HG03280 (cell line): Measurements from ENCODE around the gene RSL24D1.

ENCODE experiments used
- ATAC-seq: cut with Tn5 transposase; IDR thresholded peaks from one replicate; pipeline ENCODE4 v1.9.1; 2021; ENCODE audit warnings: mild to moderate bottlenecking, moderate library complexity; ENCODE audit not compliant: unreplicated experiment

The RSL24D1 gene

DNA sequence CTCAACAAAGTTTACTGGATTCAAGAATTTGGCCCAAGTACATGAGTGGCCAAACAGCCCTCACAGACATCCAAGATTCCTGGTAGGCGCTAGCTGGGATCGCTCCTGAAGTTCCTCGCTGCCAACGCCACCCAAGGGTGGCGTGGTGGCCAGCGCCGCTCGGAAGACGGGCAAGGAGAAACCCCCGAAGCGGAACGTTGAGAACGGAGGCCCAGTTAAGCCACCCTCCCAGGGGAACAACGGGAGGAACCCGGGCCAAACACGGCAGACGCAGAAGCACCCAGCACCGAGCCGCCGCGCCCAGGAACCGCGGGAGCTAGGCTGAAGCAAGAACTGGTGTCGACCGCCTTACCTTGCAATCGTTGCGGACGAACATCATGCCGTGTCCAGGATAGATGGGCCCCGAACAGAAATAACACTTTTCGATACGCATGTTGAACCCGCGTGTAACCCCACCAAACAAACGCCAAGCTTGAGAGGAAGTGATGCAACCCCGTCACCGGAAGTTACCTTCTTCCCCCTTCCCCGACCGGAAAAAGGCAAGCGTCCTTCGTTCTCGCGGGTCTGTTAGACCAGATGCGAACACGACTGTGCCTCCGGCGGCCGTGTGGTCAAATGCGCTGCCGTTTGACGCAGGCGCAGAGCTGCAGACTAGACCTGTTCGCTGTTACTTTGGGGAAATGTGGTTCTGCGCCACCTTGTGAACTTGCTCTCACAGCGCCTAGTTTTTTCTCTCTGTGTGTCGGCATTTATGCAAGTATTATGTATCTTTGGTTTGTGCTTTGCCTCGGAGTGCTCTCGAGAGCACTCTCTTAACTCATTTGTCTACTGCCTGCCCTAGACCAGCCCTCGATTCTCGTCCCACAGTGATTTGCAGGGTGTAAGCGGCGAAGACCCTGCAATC, at the start of gene RSL24D1:
Gene RSL24D1, minus strand, starts transcription at position 484 of the 904 bp plus-strand sequence. Its CDS starts 51 bp downstream, at position 433.
- ATAC-seq, result peak; percentile 98

DNA sequence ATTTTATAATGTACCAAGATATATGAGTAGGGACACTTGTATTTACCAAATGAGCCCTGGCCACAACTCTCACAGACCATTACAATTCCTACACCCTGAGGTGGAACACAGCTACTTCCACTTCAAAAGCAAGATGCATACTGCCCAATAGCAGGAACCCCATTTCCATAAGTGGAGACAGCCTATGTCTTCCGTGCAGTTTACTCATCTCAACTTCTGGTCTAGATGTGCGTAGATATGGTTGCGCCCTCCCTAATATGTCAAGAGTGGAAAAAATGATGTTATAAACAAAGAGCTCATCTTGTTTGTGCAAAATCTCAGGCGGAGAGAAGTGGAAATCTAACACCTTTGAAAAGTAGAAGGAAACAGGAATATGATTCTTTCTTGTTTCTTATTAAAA, 48.3 kb upstream of the RSL24D1 start:
- no peak for ATAC-seq

DNA sequence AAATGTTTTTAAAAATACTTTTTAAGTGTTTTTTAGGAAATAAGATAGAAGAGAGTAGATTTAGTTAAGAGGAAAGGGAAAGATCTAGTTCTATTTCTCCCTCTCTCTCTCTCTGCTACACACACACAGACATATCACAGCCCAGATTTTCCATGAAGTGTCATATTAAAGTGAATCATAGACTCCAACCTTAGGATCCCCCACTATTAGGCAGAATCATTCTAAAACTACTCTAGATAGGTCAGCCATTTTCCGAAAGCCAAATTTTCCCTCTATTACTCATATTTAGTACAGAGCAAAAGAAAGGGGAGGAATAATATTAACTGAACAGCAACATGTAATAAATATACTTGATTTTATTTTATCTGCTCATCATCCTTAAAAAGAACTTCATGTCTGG, 45.1 kb upstream of the RSL24D1 start:
- no peak for ATAC-seq

DNA sequence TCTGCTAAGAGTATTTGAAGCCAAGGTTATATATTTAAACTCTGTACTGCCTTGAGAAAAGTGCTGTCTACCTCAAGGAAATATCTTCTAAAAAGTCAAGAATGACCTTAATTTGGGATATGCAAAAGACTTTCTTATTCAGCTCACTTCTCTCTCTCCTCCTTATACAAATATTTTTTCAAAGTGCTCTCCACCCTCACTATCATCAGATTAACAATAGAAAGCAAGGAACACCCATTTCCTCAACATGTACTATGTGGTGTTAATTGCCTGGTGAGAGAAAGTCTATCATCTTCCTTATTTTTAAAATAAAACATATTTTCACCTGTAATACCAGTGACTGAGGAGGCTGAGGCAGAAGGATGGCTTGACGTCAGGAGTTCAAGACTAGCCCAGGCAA, 44.4 kb upstream of the RSL24D1 start:
- ATAC-seq, result no peak

DNA sequence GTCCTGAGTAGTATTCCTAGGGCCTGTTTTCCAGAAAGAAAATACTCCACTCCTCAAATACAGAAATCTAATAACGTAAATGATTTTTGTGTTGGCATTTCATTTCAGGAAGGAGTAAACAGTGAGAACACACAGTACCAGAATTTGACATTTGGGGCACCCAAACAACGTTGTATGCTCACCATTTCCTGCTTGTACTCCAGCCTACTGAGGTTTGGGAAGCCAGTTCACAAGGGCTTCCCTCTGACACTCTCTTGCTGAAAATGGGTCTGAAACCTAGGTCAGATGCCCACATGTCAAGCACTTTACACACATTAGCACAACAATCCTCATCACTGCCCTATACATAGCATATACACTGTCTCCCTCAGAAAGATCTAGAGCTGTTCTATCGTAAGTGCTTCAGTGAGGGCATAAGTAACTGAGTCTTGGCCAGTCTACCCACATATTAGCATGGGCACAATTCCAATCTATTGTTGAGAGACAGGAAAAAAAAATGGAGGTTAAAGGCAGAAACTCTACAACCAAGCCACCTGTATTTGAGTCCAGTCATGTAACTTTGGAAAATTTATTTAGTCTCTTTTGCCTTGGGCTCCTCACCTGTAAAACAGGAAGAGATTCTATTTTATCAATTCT, 43.5 kb upstream of the RSL24D1 start:
- no peak for ATAC-seq

DNA sequence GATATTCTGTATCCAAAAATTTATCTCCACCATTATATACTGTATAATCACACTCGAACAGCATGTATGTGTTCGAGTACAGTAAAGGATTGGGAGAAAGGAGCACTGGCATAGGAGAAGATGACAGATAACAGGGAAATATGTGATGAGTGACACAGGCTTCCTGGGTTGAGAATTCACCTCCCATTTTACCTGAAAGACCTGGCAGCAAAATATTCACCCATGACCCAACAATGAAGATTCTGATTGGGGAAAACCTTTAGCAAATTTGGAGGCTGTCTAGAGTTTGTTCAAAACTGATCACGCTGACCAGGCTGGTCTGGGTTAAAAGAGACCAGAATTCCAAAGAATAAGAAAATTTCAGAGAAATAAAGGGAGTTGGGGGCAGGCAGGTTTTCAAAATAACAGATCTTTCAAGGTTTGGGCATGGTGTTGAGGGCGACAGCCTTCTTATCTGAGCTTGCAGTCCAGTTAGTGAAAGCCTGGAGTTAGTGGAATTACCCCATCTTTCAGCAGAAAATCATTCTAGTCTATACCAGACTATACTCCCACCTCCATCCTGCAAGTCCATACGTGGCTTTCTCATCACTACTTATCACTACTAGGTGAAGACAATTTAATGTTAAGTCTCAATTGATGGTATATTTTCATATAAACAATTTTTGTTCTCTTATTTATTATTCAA, 42.8 kb upstream of the RSL24D1 start:
- no peak for ATAC-seq

DNA sequence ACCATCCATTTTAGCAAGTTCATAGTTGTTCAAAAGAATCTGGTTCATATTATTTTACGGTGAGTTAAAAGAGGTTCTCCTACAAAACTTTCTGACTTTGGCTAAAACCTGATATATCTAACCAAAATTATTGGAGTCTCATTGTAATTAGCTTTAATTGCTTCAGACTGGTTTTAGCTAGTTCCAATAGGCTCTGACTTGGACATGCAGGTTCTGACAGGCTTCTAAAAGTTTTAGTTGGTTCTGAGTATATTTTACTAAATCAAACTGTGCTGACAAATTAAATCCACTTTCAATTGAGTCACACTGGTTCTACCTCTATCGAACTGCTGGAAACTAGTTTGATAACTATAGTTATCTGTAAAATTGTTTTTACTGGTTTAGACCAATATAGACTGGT, 42.1 kb upstream of the RSL24D1 start:
- ATAC-seq, result no peak

DNA sequence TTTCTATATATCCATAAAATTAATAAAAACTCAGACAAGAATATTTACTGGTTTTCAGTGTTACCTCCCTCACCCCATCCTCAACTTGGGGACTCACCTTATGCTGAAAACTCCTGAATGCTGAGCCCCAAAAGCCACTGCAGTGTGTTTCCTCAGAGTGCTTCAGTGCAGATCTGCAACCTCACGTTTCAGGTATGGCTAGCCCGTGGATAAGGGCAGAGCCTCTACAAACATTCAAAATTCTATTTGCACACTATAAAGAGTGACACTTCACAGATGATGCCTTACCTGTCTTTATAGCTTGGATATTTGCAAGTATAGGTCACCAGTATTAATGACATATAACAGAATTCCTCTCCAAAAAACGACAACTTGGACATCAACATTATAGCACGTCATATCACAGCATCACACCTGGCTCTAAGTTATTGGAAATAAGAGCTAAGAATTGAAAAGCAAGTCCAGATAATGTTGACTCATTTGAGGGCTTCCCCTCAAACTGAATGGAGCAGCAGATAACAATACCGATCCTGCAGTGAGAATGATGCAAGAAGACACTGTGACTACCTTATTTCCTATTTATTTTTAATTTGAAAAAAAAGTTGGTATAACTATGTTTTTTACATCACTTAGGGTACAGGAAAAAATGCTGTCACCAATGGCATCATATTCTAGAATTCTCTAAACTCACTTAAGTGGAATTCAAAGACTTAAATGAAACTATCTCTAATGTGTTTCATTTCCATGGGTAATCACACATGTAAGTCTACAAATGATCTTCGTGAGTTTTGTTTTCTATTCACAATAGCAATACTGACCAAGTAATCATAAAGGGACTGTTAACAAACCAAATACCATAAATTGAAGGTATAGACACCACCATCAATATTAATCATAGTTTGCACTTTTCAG, 40.7 kb upstream of the RSL24D1 start:
- ATAC-seq, result no peak

DNA sequence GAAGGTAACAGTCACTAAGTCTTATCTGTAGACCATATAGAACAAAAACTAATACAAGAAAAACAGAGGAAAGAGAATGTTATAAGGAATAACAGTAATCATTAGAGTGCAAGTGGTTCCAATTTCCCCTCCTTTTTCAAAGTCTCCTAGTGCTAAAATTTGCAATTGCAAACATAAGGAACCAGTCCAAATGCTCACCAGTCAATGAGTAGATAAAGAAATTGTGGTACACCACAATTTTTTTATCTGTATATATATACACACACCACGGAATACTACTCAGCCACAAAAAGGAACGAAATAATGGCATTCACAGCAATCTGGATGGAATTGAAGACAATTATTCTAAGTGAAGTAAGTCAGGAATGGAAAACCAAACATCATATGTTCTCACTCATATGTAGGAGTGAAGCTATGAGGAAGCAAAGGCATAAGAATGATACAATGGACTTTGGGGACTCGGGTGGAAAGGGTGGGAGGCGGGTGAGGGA, 38.9 kb upstream of the RSL24D1 start:
- no peak for ATAC-seq

DNA sequence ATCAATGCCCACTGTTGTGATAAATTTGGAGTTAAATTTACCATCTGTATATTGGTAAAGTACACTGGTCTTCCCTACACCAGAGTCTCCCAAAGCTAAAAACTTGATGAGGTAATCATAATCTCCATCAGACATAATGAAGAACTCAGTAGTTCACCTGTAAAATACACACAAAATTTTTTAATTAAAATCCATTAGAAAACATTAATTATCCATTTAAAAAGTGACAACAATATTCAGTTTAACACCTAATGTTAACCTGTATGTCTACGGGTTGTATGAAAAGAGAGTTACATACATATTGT, 38.0 kb upstream of the RSL24D1 start:
- no peak for ATAC-seq

DNA sequence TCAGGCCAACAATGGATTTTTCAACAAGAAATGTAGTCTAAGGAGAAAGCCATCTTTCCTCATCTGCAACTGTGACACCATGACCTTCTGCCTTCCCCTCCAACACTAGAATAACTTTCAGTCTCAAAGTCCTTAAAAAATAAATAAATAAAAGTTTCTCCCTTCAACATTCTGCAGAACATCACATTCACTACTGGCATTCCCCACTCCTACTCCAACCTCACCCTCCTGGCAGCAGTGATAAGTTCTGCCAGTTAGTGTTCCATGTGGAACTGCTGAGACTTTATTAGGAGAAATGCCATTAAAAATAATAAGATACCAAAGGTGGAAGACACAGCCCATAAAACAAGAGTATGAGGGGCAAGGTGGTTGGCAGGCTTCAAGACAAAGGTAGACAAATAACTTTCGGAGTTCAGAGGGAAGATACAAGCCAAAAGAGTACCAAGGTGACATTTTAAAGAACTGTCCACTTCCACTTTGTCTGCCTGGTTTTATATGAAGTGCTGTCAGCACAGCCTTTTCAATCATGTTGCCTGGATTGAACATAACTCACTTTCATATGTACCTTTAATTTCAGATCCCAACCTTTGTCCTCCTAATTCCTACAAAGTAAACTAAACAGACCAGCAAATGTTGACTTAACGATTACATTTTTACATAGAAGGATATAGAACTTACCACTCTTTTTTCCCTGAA, 37.5 kb upstream of the RSL24D1 start:
- no peak for ATAC-seq

DNA sequence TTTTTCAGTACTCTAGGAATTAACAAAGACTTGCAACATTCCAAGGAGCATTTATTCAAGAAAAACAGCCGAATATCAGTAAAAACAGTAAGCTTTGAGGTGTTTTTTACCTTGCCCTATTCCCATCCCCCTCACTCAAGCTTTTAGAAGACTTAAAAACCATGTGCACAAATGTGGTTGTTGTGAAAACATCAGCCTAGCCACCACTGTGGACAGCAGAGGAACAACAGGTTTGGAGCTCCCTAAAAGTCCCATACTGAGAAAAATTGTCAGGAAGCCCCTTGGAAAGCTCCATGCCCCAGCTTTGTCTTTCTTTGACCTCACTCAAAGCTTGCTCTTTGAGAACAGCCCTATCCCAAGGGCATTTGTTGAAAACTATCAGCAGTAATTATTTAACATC, 34.7 kb upstream of the RSL24D1 start:
- no peak for ATAC-seq

DNA sequence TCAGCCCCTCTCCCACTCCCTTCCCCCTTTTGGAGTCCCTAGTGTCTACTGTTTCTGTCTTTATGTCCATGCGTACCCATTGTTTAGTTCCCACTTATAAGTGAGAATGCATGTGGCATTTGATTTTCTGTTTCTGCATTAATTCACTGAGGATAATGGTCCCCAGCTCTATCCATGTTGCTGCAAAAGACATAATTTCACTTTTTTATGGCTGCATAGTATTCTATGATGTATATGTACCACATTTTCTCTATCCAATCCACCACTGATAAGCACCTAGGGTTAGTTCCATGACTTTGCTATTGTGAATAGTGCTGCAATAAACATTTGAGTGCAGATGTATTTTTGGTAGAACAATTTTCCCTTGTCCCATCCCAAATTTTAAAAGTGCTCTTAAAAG, 34.2 kb upstream of the RSL24D1 start:
- no peak for ATAC-seq

DNA sequence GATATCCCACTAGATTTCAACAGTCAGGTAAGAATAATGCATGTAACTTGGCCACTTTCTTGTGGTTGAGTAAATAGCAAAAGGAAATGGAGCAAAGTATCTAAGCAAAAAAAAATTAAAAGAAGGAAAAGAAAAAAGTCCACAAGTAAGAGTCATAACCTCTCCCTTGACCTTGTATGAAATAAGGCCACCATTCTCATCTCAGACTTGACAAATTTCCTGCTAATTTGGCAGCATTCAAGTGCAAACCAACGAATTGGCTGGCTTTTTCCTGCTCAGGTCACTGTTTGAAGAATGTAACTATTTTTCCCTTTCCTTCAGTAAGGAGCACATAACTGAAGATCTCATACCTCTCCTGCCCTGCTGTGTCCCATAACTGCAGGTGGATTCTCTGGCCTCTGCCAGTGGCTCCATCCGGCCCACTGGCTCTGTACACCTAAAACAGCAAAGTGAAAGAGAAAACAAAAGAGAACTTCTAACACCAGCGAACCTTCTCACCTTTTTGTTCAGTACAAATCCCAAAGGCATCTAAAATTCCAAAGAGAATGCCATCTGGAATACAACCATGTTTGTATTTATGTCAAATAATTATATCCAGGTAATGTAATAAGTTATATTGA, 33.4 kb upstream of the RSL24D1 start:
- ATAC-seq, result no peak

DNA sequence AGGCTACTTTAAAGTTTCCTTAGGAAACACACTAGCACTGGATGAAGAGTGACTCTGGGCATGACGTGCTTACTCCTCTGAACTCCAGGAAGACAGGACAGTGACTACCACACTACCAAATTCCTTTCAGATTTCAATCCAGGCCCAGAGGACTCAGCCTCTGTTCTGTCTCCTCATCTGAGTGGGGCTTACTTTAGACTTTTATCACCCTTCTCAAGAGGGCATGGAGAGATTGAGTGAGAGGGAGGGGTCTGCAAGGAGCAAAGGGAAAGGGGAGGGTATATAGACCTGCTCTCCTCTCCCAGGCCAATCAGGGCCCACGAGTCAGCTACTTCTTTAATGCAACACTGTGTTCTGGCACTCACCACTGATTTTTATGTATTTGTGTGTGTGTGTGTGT, 29.4 kb upstream of the RSL24D1 start:
- ATAC-seq, result no peak

DNA sequence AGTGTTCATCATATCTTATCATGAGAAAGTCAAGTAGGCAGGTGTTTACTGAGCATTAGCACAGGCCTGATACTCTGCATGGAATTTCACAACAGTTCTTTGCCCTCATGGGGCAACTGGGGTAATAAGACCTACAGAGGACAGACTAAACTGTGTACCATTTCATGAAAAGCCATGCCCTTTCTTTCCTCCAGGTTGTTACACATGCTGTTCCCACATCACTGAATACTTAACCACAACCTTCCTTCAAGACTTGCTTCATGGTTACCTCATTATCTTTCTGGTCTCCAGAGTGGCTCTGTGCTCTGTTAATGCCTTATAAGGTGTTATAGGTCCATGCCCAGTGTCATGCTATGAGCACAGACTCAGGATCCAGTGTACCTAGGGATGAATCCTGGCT, 28.2 kb upstream of the RSL24D1 start:
- ATAC-seq, result no peak

DNA sequence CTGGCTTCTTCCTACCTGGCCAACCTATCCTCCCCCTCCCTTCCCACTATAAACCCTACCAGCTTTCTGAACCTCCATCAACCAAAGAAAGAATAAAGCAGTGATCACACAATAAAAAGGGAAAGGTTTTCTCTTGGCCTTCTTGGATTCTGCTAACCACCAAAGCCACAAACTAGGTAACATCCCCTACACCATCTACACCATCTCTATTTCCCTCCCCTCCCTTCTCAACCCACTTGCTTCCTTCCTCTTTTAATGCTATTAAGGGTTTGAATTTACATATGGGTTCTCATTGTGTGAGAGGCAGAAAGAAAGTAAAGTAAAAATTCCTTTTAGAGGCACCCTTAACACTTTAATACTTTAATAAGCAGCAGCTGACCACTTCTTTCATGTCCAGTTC, 25.8 kb upstream of the RSL24D1 start:
- ATAC-seq, result peak; percentile 58

DNA sequence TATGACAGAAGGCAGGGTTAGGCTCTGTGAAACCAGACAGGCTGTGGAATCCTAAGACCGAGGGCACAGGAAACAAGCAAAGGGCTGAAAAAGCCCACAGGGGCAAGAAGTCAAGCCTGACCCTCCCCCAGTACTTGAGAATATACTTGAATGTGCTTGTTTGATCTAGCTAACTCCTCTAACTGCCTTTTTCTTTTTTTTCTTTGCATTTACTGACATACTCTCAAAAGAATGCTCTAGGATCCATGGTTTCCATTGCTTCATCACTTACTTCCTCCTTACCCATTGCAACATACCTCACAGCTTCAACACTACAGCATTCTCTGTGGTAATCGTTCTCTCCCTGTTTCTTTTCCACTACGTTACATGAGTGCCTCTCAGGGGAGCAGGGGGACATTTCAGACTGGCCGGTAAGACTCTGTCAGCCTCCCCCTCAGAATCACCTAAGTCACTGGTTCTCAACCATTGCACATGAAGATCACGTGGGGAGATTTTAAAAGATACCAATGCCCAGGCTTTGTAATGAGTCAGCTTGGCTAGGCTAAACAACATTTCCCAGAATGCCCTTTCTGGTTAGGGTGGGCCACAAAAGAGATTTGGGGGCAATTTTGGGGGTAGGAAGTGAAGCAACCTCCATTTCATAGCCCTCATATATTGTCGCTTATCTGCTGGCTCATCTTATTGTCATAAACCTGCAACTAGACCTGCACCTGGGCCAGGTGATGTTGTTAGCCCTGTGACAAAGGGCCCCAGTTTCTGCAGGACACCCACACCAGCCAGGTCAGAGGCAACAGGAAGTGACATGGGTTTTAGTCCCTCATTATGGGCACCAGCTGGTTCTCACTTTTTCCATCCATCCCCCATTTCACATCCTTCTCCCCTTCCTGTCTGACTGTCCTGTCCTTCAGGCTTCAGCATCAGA, 24.6 kb upstream of the RSL24D1 start:
- ATAC-seq, result peak; percentile 41

DNA sequence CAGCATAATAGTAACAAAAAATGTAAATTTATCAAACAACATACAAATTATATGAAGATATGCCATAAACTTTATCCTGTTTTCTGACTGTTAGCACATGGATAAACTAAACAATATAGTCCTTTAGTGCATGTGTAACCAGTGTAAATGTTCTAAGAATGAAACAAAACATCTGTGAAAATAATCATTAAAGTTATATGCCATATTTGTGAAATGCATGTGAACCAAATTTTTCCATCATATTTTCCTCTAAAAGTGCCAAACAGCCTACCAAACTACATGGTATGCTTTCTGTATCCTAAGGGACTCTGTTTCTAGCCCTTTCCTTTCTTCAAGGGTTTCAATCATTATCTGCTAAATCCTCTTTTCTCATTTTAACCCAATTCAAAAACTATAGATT, 23.9 kb upstream of the RSL24D1 start:
- ATAC-seq, result no peak
